GM15510 (cell line): ENCODE measurements around the gene FMN1.

Source experiments
- POLR2A ChIP-seq: IDR thresholded peaks from 3 replicates; pipeline ENCODE4 v1.6.1; 2011; ENCODE audit warnings: borderline replicate concordance; ENCODE audit not compliant: insufficient read length; ENCODE audit errors: extremely low read depth

The FMN1 gene

GRCh38 chr15:33183334-33183733 lies 11.2 kb downstream of the FMN1 start:
- TF ChIP-seq POLR2A = no peak

- TF ChIP-seq POLR2A = no peak
Measured at GRCh38 chr15:33182926-33183325, 11.6 kb downstream of the FMN1 start.

- TF ChIP-seq POLR2A = no peak
Measured at GRCh38 chr15:33182278-33182905, 12.1 kb downstream of the FMN1 start.

GRCh38 chr15:33179874-33180273 lies 14.6 kb downstream of the FMN1 start:
- no peak for TF ChIP-seq POLR2A

GRCh38 chr15:33171202-33171601 lies 23.3 kb downstream of the FMN1 start:
- no peak for TF ChIP-seq POLR2A

GRCh38 chr15:33169625-33170024 lies 24.9 kb downstream of the FMN1 start:
- no peak for TF ChIP-seq POLR2A

GRCh38 chr15:33168444-33168843 lies 26.1 kb downstream of the FMN1 start:
- TF ChIP-seq POLR2A = no peak

GRCh38 chr15:33163816-33164215 lies 30.7 kb downstream of the FMN1 start:
- TF ChIP-seq POLR2A = no peak

- TF ChIP-seq POLR2A = no peak
Measured at GRCh38 chr15:33161209-33161608, 33.3 kb downstream of the FMN1 start.

GRCh38 chr15:33160581-33161165 lies 33.8 kb downstream of the FMN1 start:
- TF ChIP-seq POLR2A = no peak

- TF ChIP-seq POLR2A = no peak
Measured at GRCh38 chr15:33159726-33160453, 34.6 kb downstream of the FMN1 start.

GRCh38 chr15:33158366-33158765 lies 36.1 kb downstream of the FMN1 start:
- no peak for TF ChIP-seq POLR2A

GRCh38 chr15:33157371-33158037 lies 37.0 kb downstream of the FMN1 start:
- TF ChIP-seq POLR2A = no peak

GRCh38 chr15:33155691-33156420 lies 38.7 kb downstream of the FMN1 start:
- no peak for TF ChIP-seq POLR2A
